Stimulated activated CD4-positive, alpha-beta T cell treated with anti-CD3 and anti-CD28 coated beads, TNF-alpha, amount 100 ng/mL, for 48 hours (primary cell): ENCODE results near the gene CFAP57.
"Not testable (repeated sequence)": the region's sequence is repeated elsewhere in the genome, so short reads cannot be mapped to it uniquely, and the experiment has no call there.

Experiments
- DNase-seq, 3 donors: peaks; one replicate each; pipeline ENCODE4 v3.0.0-alpha.2; 2020; ENCODE audit warnings: low read depth in 3 of 3

Gene CFAP57

DNA sequence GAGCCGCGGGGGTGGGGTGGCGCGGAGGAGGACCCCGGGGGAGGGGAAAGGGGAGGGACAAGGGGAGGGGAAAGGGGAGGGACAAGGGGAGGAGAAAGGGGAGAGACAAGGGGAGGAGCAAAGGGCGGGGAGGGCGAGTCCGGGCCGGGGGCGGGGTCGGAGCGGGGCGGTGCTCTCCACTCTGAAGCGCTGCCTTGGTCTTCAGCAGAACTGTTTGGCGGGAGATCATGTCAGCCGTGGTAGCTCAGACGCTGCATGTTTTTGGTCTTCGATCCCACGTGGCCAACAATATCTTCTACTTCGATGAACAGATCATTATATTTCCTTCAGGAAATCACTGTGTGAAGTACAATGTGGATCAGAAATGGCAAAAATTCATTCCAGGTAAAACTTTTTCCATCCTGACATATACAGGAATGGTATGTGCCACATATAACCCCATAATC is 420 bp downstream of the CFAP57 start:
- DNase-seq, result peak; percentile 65 to 86 (median 76)

DNA sequence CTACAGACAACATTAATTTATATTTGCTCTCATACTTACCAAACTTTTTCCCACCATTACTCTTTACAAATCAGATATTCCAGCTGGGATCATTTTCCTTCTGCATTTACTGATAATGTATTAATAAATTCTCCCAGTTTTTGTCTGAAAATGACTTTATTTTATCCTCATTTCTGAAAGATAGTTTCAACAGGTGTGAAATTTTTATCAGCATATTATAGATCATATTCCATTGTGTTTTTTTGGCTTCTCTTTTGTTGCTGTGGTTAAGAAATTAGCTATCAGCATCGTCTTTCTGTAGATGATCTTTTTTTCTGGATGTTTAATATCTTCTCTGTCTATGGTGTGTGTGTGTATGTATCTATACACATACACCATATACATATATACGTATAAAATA is 2.7 kb downstream of the CFAP57 start:
- no peak for DNase-seq

DNA sequence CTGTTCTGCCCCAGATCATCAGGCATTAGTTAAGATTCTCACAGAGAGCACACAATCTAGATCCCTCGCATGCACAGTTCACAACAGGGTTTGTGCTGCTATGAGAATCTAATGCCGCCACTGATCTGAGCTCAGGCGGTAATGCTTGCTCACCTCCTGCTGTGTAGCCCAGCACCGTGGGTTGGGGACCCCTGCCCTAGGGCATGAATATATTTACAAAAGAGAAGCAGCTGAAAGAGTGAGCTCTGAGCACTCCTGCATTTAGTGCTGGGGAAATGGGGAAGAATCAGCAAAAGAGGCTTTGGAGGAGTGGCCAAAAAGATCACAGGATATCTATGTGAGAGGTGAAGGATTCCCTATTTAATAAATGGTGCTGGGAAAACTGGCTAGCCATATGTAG is 5.6 kb downstream of the CFAP57 start:
- DNase-seq, result no peak

DNA sequence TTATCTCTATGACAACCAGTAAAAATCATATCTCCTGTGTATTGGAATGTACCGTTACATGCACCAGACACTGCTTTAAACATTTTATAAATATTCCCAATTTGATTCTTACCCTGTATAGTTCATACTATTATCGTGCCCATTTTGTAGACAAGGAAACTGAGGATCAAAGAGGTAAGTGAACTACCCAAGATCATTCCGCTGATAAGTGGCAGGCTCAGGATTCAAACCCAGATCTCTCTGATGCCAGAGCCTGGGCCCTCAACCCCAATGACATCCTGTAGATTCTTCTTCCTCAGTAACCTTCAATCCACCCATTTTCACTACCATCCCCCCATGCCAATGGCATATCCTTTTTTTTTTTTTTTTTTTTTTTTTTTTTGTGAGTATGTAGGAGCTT is 12.3 kb downstream of the CFAP57 start:
- no peak for DNase-seq

DNA sequence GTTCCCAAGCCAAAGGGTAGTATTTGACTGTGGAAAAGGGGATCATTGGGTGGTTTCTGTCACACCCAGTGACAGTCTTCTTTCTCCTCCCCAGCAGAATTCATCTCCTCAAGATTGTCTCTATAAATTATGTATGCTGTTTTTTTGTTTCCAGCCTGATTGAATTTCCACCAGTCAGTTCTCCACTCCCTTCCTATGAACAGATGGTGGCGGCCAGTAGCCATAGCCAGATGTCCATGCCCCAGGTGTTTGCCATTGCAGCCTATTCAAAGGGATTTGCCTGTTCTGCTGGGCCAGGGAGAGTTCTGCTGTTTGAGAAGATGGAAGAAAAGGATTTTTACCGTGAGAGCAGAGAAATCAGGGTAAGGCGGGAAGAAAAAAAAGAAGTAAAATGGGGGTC is 12.9 kb downstream of the CFAP57 start:
- no peak for DNase-seq

DNA sequence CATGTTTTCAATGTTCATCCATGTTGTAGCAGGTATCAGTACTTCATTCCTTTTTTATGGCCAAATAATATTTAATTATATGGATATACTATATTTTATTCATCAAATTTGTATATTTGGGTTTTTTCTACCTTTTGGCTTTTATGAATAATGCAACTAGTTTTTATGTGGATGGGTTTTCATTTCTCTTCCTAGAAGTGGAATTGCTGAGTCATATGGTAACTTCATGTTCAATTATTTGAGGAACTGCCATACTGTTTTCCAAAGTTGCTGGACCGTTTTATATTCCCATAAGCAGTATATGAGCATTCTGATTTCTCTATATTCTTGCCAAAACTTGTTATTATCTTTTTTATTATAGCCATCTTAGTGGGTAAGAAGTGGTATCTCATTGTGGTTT is 16.0 kb downstream of the CFAP57 start:
- DNase-seq, result no peak

DNA sequence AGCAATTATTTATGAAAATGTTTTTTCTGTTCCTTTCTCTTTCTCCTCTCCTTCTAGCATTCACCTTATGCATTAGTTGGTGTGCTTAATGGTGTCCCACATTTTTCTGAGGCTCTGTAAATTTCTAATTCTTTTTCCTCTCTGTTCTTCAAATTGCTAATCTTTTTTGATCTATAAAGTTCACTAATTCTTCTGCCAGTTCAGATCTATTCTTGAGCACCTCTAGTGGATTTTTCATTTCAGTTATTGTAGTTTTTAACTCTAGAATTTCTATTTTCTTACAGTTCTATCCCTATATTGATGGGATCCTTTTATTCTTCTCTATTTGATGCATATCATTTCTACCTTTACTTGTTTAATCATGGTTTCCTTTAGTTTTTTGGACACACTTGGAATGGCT is 22.4 kb downstream of the CFAP57 start:
- no peak for DNase-seq

DNA sequence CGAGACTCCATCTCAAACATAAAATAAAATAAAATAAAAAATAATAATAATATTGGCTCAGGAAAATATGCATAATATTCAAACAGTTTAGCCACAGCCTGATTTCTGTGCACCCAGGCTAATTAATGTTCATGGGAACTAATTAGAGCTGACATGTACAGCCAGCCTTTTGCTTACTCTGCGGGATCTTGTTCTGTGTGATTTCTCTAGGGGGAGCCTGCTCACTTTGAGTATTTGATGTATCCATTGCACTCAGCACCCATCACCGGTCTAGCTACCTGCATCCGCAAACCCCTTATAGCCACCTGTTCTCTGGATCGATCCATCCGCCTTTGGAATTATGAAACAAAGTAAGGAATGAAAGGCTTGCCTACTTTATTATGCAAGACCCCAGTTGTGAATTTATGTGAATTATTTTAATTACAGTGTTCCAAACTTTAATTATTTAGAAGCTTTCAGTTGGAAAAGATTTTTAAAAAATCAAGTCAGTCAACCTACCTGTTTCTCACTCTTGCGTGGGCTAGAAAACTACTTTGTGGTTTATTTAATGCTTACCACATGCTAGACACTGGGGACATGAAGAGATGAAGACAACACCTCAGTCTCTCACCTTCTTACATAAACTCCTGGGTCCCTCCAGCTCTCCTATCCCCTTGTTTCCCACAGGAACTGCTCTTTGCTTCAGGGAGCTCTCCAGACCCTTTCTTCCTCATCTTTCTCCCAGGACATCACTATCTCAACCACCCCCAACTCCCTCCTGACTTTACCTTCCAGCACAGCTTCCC is 25.4 kb downstream of the CFAP57 start:
- DNase-seq, result no peak

DNA sequence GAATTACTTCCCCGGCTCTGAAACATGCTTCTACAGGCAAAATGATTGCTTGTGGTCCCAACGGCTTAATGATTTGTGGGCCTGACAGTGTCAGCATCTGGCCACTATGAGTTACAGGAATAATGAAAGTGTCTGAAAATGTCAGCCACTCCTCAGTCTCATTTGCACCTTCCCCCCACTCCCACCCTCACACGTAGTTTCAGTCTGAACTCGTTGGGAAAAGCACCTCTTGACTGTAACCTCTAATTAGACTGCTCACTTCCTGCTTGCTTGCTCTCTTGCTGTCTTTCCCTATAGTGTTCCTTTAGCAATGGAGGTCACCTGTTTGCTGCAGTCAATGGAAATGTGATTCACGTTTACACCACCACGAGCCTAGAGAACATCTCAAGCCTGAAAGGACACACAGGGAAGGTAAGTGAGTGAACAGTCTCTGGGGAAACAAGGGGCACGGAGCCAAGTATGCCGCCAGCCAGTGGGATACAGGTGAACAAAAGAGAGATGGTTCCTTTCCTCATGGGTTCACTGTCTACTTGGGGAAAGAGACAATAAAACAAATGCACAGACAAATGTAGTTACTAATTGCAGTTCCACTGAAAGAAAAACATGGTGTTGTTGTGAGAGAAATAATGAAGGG is 27.1 kb downstream of the CFAP57 start:
- no peak for DNase-seq

DNA sequence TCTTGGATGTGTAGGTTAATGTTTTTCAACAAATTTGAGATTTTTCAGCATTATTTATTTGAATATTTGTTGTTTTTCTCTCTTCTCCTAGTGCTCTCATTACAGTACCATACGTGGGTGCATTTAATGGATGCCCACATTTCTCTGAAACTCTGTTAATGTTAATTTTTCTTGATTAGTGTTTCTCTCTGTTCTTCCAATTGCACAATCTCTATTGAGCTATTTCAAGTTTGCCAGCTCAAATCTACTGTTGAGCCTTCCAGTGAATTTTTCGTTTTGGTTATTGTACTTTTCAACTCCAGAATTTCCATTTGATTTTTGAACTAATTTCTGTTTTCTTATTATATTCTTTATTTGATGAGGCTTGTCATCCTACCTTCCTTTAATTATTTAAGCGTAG is 31.7 kb downstream of the CFAP57 start:
- no peak for DNase-seq

DNA sequence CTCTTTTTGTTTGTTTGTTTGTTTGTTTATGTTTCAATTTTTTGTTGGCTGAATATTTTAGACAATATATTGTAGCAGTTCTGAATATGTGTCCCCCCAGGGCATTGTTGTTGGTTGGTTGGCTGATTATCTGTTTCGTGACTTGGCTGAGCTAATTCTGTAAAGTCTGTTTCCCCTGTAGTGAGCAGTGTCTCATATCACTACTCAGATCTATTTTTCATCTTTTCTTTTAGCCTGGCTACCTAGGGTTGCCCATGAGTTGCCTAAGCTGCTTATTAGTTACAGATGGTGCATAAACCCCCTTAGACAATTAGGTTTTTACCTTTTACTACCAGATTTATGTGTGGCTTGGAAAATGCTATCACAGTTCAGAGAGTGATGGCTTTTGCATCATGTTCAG is 32.3 kb downstream of the CFAP57 start:
- DNase-seq, result no peak

DNA sequence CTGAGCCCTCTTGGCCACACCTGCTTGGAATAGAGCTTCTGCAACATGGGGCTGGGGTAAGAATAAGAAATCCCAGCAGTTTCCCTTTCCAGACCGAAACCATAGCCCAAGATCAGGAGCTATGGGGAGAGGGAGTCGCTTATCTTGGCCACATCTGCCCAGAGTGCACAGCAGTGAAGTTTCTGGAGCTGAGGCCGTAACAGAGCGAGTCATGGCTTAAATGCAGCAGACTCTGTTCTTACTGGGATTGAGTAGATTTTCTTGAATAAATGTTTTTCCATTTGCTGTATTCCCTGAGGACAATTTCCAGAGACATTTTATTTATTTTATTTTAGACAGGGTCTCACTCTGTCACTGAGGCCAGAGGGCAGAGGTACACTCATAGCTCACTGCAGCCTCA is 33.5 kb downstream of the CFAP57 start:
- no peak for DNase-seq

DNA sequence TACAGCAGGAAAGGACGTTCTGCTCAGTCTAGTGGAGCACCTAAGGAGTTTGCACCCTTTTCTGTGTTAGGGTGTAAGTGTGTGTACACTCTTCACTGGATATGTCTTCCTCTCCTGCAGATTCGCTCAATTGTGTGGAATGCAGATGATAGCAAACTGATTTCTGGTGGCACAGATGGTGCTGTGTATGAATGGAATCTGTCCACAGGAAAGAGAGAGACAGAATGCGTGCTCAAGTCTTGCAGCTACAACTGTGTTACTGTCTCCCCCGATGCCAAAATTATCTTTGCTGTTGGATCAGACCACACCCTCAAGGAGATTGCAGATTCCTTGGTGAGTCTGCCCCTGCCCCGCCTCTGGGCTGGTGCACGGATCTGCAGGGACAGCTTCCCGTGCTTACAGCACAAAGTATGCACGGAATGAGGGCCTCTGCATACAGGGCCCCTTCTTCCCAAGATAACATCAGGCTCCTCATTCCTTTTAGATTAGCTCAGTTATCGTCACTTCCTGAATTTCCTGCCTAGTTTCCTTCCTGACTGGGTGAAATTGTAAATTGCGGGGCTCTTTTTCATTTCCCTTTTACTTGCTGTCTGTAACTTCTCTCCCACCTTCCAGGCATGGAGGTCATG is 34.6 kb downstream of the CFAP57 start:
- DNase-seq, result no peak

DNA sequence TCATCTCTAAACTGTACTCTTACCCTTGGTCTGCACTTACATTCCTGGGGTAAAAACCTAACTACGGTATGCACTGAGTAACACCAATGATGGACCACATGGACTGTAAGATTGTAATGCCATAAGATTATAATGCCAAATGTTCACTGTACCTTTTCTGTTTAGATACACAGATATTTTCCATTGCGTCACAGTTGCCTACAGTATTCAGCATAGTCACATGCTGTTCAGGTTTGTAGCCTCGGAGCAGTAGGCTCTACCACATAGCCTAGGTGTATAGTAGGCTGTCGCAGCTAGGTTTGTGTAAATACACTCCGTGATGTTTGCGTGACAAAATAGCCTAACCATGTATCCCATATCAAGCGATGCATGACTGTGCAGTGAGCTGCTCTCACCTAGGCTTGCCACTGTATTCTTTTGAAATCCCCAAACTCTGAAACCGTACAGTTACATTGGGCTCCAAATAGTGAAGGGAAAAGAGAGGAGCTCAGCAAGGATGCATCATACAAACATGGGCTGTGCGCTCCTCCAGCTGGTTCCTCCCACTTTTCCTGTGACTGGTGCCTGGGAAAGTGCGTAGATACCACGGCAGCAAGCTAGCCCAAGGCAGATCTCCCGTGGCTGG is 35.2 kb downstream of the CFAP57 start:
- no peak for DNase-seq

DNA sequence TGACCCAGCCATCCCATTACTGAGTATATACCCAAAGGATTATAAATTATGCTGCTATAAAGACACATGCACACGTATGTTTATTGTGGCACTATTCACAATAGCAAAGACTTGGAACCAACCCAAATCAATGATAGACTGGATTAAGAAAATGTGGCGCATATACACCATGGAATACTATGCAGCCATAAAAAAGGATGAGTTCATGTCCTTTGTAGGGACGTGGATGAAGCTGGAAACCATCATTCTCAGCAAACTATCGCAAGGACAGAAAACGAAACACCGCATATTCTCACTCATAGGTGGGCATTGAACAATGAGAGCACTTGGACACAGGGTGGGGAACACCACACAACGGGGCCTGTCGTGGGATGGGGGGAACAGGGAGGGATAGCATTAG is 36.1 kb downstream of the CFAP57 start:
- not testable (repeated sequence) for DNase-seq

DNA sequence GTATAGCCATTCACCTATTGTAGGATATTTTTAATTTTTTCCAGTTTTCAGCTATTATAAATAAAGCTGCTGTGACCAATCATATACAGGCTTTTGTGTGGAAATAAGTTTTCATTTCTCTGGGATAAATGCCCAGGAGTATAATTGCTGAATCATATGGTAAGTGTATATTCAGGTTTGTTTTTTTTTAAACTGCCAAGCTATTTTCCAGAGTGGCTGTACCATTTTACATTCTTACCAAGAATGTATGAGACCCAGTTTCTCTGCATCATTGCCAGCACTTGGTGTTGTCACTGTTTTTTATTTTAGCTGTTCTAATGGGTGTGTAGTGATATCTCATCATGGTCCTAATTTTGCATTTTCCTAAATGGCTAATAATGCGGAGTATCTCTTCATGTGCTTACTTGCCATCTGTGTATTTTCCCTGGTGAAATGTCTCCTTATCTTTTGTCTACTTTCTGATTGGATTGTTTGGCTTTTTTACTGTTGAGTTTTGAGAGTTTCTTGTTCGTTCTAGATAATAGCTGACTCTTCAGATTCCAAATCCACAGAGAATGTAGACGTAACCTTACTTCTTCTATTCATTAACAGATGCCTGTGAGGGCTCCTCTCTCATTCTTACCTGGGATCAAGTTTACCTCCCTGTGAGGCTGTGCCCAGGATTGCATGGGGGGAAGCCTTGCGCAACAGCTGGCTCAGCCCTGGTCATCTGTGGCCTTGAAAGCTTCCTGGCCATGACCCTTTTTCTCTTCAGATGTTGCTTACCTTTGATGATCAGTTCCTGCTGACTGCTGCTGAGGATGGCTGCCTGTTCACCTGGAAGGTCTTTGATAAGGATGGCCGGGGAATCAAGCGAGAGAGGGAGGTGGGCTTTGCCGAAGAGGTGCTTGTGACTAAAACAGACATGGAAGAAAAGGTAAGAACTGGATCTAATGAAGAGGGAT is 42.6 kb downstream of the CFAP57 start:
- DNase-seq, result no peak

DNA sequence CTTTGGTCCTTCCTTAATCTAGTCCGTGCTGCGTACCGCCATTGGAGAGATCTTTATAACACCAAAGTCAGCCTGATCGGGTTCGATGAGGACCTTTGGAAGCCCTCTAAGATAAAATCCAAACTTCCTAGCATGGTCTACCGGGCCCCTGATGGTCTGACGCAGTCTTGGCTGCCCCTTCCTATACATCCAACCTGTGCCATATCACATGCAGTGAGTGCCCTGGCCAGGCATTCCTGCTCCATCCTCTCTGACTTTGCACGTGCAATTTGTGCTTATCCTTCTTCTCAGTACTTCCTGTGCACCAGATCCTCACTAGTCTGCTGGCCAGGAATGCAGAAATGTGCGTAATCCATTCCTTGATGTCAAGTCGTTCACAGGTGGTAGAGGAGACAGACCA is 45.6 kb downstream of the CFAP57 start:
- no peak for DNase-seq

DNA sequence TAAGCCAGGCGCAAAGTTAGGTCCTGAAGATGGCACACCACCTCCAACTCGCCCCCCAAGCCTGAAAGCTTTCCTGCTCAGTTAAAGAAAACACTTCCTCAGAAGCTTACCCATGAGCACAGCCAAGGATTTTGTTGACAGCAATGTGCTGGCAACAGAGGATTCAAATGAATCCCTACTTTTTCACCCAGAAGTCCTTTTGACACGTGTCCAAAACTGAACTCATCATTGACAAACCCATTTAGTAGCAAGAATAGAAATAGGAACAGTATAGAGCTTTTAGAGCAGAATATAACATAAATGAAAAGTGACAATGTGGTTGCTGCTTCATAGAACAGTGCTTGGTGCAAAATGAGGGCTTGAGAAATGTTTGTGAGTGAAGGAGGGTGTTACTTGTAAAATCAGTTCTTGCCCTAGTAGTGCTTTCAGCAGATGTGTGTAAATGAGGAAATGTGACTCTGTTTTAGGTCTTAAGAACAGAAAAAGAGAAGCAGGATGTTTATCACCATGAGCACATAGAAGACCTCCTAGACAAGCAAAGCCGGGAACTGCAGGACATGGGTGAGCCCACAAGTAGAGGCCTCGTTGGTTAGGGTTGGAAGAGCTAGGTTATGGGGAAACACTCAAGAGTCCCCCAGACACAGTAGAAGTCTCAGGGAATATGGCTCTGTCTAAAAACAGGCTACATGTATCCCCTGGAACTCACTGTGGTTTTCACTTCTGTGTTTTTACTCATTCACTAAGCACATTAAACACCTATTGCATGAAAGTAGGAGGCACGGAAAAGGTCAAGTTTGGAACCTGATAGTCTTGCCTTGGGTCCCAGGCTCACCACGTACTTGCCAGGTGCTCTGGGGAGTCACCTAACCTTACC is 49.0 kb downstream of the CFAP57 start:
- DNase-seq, result no peak

DNA sequence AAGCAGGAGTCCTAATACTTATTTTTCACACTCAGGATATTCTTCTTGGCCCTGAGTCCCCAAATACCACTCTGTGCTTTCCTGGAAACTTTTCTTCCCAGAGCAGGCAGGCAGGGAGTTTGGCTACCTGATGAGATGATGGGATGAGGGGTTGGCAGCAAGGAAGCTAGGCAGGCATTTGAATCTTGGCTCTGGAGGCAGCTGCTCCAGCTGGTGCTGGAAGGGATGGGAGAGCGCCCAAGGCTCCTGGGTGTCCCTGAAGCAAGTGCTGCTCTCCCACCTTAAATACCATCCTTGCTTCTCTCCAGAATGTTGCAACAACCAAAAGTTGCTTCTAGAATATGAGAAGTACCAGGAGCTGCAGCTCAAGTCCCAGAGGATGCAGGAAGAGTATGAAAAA is 49.7 kb downstream of the CFAP57 start:
- DNase-seq, result no peak

DNA sequence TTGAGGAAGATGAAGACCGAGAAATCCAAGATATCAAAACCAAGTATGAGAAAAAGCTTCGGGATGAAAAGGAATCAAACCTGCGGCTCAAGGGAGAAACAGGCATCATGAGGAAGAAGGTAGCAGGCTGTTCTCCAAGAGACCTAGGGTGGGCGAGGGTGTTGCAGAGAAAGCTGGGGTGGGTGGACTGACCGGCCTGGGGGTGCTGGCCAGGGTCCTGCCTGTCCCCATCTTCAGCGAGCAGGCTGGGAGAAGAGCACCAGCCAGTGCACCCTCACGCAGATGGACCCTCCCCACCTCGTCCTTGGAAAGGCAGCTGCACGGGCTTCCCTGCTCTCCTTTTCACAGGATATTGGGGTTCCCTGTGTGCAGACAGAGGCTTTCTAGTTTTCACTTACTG is 50.7 kb downstream of the CFAP57 start:
- DNase-seq, result no peak

DNA sequence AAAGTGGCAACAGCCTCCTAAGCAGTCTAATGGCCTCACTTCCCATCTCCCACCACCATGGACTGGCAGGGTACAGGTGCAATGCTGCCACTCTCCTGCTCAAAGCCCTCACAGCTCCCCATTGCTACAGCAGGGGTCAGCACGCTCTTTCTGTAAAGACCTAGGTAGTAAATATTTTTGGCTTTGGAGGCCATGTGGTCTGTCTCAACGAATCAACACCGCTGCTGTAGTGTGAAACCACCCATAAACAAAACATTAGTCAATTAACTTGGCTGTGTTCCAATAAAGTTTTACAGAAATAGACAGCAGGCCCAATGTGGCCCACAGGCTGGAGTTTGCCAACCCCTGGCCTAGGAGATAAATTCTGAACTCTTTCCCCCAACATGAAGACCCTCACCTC is 53.0 kb downstream of the CFAP57 start:
- no peak for DNase-seq
